OCI-LY7 (cell line): ENCODE data around the gene ACIN1.

Experiments
- EZH2phosphoT487 ChIP-seq: fragments of 200-600 bp; sonication (generic); IDR thresholded peaks from 2 replicates; pipeline ENCODE4 v1.6.1; 2018; ENCODE audit warnings: low read depth, borderline replicate concordance, mild to moderate bottlenecking, mixed run types, antibody characterized with exemption, low read length, moderate library complexity, mixed read lengths
- TF ChIP-seq, protein P1 (sequence below): fragments of 200-600 bp; sonication (generic); conservative IDR thresholded peaks from 2 replicates; pipeline ENCODE4 v1.5.1; 2014; ENCODE audit warnings: mild to moderate bottlenecking, antibody characterized with exemption, low read length, moderate library complexity, mixed read lengths

DNA sequence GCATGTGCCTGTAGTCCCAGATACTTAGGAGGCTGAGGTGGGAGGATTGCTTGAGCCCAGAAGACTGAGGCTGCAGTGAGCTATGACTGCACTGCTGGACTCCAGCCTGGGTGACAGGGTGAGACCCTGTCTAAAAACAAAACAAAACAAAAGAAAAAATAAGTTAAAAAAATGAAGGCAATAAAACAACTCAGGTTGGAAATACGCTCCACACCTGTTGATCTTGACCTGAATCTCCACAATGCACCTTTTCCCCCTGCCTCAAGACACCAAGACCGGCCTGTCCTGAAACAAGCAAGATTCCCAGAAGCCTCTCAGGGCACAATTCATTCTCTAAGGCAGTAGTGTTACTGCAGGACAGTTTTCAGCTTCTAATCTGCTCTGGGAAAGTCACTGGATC is 44.9 kb upstream of the ACIN1 start:
- TF ChIP-seq, protein P1, sequence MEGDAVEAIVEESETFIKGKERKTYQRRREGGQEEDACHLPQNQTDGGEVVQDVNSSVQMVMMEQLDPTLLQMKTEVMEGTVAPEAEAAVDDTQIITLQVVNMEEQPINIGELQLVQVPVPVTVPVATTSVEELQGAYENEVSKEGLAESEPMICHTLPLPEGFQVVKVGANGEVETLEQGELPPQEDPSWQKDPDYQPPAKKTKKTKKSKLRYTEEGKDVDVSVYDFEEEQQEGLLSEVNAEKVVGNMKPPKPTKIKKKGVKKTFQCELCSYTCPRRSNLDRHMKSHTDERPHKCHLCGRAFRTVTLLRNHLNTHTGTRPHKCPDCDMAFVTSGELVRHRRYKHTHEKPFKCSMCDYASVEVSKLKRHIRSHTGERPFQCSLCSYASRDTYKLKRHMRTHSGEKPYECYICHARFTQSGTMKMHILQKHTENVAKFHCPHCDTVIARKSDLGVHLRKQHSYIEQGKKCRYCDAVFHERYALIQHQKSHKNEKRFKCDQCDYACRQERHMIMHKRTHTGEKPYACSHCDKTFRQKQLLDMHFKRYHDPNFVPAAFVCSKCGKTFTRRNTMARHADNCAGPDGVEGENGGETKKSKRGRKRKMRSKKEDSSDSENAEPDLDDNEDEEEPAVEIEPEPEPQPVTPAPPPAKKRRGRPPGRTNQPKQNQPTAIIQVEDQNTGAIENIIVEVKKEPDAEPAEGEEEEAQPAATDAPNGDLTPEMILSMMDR: no peak
- TF ChIP-seq EZH2phosphoT487: no peak
